CD8-positive, alpha-beta memory T cell (primary cell): ENCODE measurements around the gene PIEZO1. TPM values are rescaled to one million over a fixed set of nuclear protein-coding genes. Genes with fewer than 3 reads are reported as not detected.

Source experiments
- CTCF ChIA-PET: fragments of 350-600 bp; sonication (Branson Sonifier 250); formaldehyde crosslinking; loops from one replicate; lab custom pipeline; 2021; ENCODE audit warnings: antibody characterized with exemption; lab: Charles Lee
- POLR2A ChIA-PET: fragments of 350-600 bp; sonication (Branson Sonifier 250); formaldehyde crosslinking; loops from one replicate; lab custom pipeline; 2021; ENCODE audit warnings: antibody characterized with exemption; lab: Charles Lee
- DNase-seq, 5 donors: peaks; one replicate each; pipeline versions ENCODE4 v3.0.0 to v3.0.0-alpha.2; 2020 to 2022; ENCODE audit warnings: mixed read lengths in 1 of 5
- H3K27ac ChIP-seq: one replicate; pipeline ENCODE4 v1.7.0; 2013; ENCODE audit warnings: low read depth, mild to moderate bottlenecking, low read length, moderate library complexity
- H3K27me3 ChIP-seq: 2 replicates; pipeline ENCODE4 v1.7.0; 2013; ENCODE audit warnings: low read length, mild to moderate bottlenecking; ENCODE audit not compliant: insufficient read depth, poor library complexity, severe bottlenecking
- H3K36me3 ChIP-seq: 2 replicates; pipeline ENCODE4 v1.7.0; 2013; ENCODE audit warnings: mild to moderate bottlenecking, low read length, moderate library complexity; ENCODE audit not compliant: insufficient read depth
- H3K4me1 ChIP-seq: 2 replicates; pipeline ENCODE4 v1.7.0; 2013; ENCODE audit warnings: mild to moderate bottlenecking, low read length, moderate library complexity; ENCODE audit not compliant: insufficient read depth
- H3K4me3 ChIP-seq: 2 replicates; pipeline ENCODE4 v1.7.0; 2013; ENCODE audit warnings: mild to moderate bottlenecking, low read length
- H3K9me3 ChIP-seq: 2 replicates; pipeline ENCODE4 v1.7.0; 2013; ENCODE audit warnings: mild to moderate bottlenecking, low read length
- H3K27ac Mint-ChIP-seq, 8 donors: one replicate each; pipeline ENCODE4 v1.8.0; 2020 to 2021; ENCODE audit warnings: mixed read lengths in 8 of 8, mild to moderate bottlenecking in 6 of 8, inconsistent platforms in 3 of 8, moderate library complexity in 3 of 8
- H3K27me3 Mint-ChIP-seq, 2 donors: one replicate each; pipeline ENCODE4 v1.8.0; 2020 to 2021; ENCODE audit warnings: mixed read lengths in 2 of 2, mild to moderate bottlenecking in 1 of 2, moderate library complexity in 1 of 2
- H3K36me3 Mint-ChIP-seq, 3 donors: one replicate each; pipeline ENCODE4 v1.8.0; 2020 to 2021; ENCODE audit warnings: mixed read lengths in 3 of 3, inconsistent platforms in 1 of 3, mild to moderate bottlenecking in 1 of 3
- H3K4me1 Mint-ChIP-seq, 3 donors: one replicate each; pipeline ENCODE4 v1.8.0; 2020 to 2021; ENCODE audit warnings: mixed read lengths in 3 of 3, inconsistent platforms in 1 of 3, mild to moderate bottlenecking in 1 of 3
- H3K4me3 Mint-ChIP-seq, 7 donors: one replicate each; pipeline ENCODE4 v1.8.0; 2020 to 2021; ENCODE audit warnings: mixed read lengths in 7 of 7, mild to moderate bottlenecking in 6 of 7, moderate library complexity in 4 of 7, inconsistent platforms in 2 of 7
- H3K9me3 Mint-ChIP-seq, 5 donors: one replicate each; pipeline ENCODE4 v1.8.0; 2020 to 2022; ENCODE audit warnings: mixed read lengths in 5 of 5, mild to moderate bottlenecking in 3 of 5, moderate library complexity in 2 of 5, inconsistent platforms in 1 of 5
- polyA plus RNA-seq: library from polyadenylated mRNA; unstranded; fragments of 300-500 nt; fragmentation: Illumina TruSeq; gene quantifications from one replicate; pipeline ENCODE4 v1.2.3, GENCODE V29; 2021
- total RNA-seq, 2 experiments: library from RNA; stranded (reverse); gene quantifications; one replicate each; pipeline ENCODE4 v1.2.3, GENCODE V29; 2021

PIEZO1 gene
- total and polyA plus RNA-seq, 3 experiments from 2014 or later = 58.4 to 230 (median 215) TPM

- Mint-ChIP-seq H3K9me3 (no peaks in the 10 kb centered on the region), H3K27ac (peak overlapping the region; percentile 54 to 98 (median 92)), H3K27me3 (no peaks in the 10 kb centered on the region), H3K4me1 (peaks cover 28 to 46% (median 29%) of the 10 kb centered on the region in 3 donors), H3K4me3 (peak overlapping the region in 5 of 7 donors; percentile 76 to 88 (median 82)), H3K36me3 (peaks cover 0 to 45% (median 0%) of the 10 kb centered on the region in 3 donors)
- H3K27ac ChIP-seq = no peak overlapping the region
- DNase-seq = no peak
- ChIA-PET CTCF (interaction anchor here (0.7 to 3.4 kb wide), 7 partner anchors 17 to 730 kb away, joined by 3 to 29 read pairs (median 3); no protein-coding TSS in a partner anchor), POLR2A (interaction anchor here (0.6 to 2.2 kb wide), 6 partner anchors 25 to 60 kb away, joined by 3 to 9 read pairs (median 6); no protein-coding TSS in a partner anchor)
- peaks cover 21% of the 10 kb centered on the region for H3K36me3 ChIP-seq
- no peaks in the 10 kb centered on the region for H3K9me3 ChIP-seq
- no peak overlapping the region for H3K4me3 ChIP-seq
- no peaks in the 10 kb centered on the region for H3K27me3 ChIP-seq
- peaks cover 43% of the 10 kb centered on the region for H3K4me1 ChIP-seq
These were observed 104.4 kb downstream of the PIEZO1 start for GRCh38 chr16:88680554-88681083.

- POLR2A ChIA-PET = no interaction called here
- no peaks in the 10 kb centered on the region for H3K9me3 Mint-ChIP-seq
- H3K36me3 Mint-ChIP-seq = peaks cover 0 to 52% (median 0%) of the 10 kb centered on the region in 3 donors
- no peak overlapping the region for H3K27ac ChIP-seq
- peaks cover 22% of the 10 kb centered on the region for H3K4me1 ChIP-seq
- H3K27ac Mint-ChIP-seq = no peak overlapping the region
- H3K4me3 ChIP-seq = no peak overlapping the region
- no peaks in the 10 kb centered on the region for H3K27me3 ChIP-seq
- H3K36me3 ChIP-seq = peaks cover 21% of the 10 kb centered on the region
- CTCF ChIA-PET = interaction anchor here (1.4 kb wide), 1 partner anchor 59 kb away, joined by 3 read pairs; no protein-coding TSS in a partner anchor
- peaks cover 17 to 26% (median 20%) of the 10 kb centered on the region in 3 donors for H3K4me1 Mint-ChIP-seq
- H3K9me3 ChIP-seq = no peaks in the 10 kb centered on the region
- H3K4me3 Mint-ChIP-seq = peak overlapping the region in 1 of 7 donors; percentile 54
- DNase-seq = no peak
- H3K27me3 Mint-ChIP-seq = no peaks in the 10 kb centered on the region
These were observed 106.6 kb downstream of the PIEZO1 start for GRCh38 chr16:88678224-88678979.

GRCh38 chr16:88677721-88678120 is 107.3 kb downstream of the PIEZO1 start:
- H3K27ac Mint-ChIP-seq = no peak overlapping the region
- no peak overlapping the region for H3K4me3 ChIP-seq
- ChIA-PET POLR2A (no interaction called here), CTCF (interaction anchor here (1.5 kb wide), 1 partner anchor 60 kb away, joined by 3 read pairs; no protein-coding TSS in a partner anchor)
- peaks cover 22% of the 10 kb centered on the region for H3K4me1 ChIP-seq
- H3K9me3 Mint-ChIP-seq = no peaks in the 10 kb centered on the region
- no peaks in the 10 kb centered on the region for H3K27me3 Mint-ChIP-seq
- DNase-seq = no peak
- H3K4me3 Mint-ChIP-seq = no peak overlapping the region
- no peak overlapping the region for H3K27ac ChIP-seq
- peaks cover 21% of the 10 kb centered on the region for H3K36me3 ChIP-seq
- no peaks in the 10 kb centered on the region for H3K9me3 ChIP-seq
- H3K4me1 Mint-ChIP-seq = peaks cover 17 to 26% (median 20%) of the 10 kb centered on the region in 3 donors
- H3K36me3 Mint-ChIP-seq = peaks cover 0 to 52% (median 0%) of the 10 kb centered on the region in 3 donors
- no peaks in the 10 kb centered on the region for H3K27me3 ChIP-seq

GRCh38 chr16:88676502-88677242 is 108.3 kb downstream of the PIEZO1 start:
- no peak overlapping the region for H3K27ac ChIP-seq
- Mint-ChIP-seq H3K36me3 (peaks cover 0 to 51% (median 0%) of the 10 kb centered on the region in 3 donors), H3K9me3 (no peaks in the 10 kb centered on the region), H3K4me3 (no peak overlapping the region), H3K27ac (peak overlapping the region in 2 of 8 donors; percentile 42 to 73), H3K27me3 (no peaks in the 10 kb centered on the region), H3K4me1 (peaks cover 7 to 16% (median 11%) of the 10 kb centered on the region in 3 donors)
- H3K4me1 ChIP-seq = peaks cover 13% of the 10 kb centered on the region
- ChIA-PET POLR2A (no interaction called here), CTCF (interaction anchor here (1.5 kb wide), 1 partner anchor 61 kb away, joined by 3 read pairs; no protein-coding TSS in a partner anchor)
- DNase-seq = no peak
- no peaks in the 10 kb centered on the region for H3K27me3 ChIP-seq
- peaks cover 21% of the 10 kb centered on the region for H3K36me3 ChIP-seq
- no peak overlapping the region for H3K4me3 ChIP-seq
- no peaks in the 10 kb centered on the region for H3K9me3 ChIP-seq

- Mint-ChIP-seq H3K4me3 (no peak overlapping the region), H3K27ac (no peak overlapping the region), H3K9me3 (no peaks in the 10 kb centered on the region), H3K27me3 (no peaks in the 10 kb centered on the region), H3K4me1 (no peaks in the 10 kb centered on the region), H3K36me3 (peaks cover 0 to 35% (median 0%) of the 10 kb centered on the region in 3 donors)
- DNase-seq = no peak
- Histone ChIP-seq H3K27ac (no peak overlapping the region), H3K4me1 (no peaks in the 10 kb centered on the region), H3K9me3 (no peaks in the 10 kb centered on the region), H3K4me3 (no peak overlapping the region), H3K27me3 (no peaks in the 10 kb centered on the region), H3K36me3 (peaks cover 14% of the 10 kb centered on the region)
- CTCF ChIA-PET = no interaction called here
- POLR2A ChIA-PET = no interaction called here
These were observed 111.2 kb downstream of the PIEZO1 start for GRCh38 chr16:88673716-88674379.

- ChIA-PET CTCF (interaction anchor here (1.1 to 1.6 kb wide), 2 partner anchors 9 to 12 kb away, joined by 3 to 4 read pairs; no protein-coding TSS in a partner anchor), POLR2A (no interaction called here)
These were observed 112.2 kb downstream of the PIEZO1 start for GRCh38 chr16:88672776-88673175.

GRCh38 chr16:88671806-88672205 is 113.2 kb downstream of the PIEZO1 start:
- Mint-ChIP-seq H3K4me1 (peaks cover 0 to 2% (median 0%) of the 10 kb centered on the region in 3 donors), H3K9me3 (no peaks in the 10 kb centered on the region), H3K36me3 (peaks cover 0 to 16% (median 0%) of the 10 kb centered on the region in 3 donors), H3K27me3 (no peaks in the 10 kb centered on the region), H3K4me3 (no peak overlapping the region), H3K27ac (no peak overlapping the region)
- POLR2A ChIA-PET = no interaction called here
- no peak overlapping the region for H3K27ac ChIP-seq
- CTCF ChIA-PET = interaction anchor here (1.1 to 1.6 kb wide), 3 partner anchors 8 to 13 kb away, joined by 3 to 4 read pairs (median 3); no protein-coding TSS in a partner anchor
- H3K4me1 ChIP-seq = no peaks in the 10 kb centered on the region
- H3K9me3 ChIP-seq = no peaks in the 10 kb centered on the region
- no peak overlapping the region for H3K4me3 ChIP-seq
- H3K27me3 ChIP-seq = no peaks in the 10 kb centered on the region
- DNase-seq = no peak
- no peaks in the 10 kb centered on the region for H3K36me3 ChIP-seq

More at GRCh38 chr16:88672776-88673175, 112.2 kb downstream of the PIEZO1 start:
- Mint-ChIP-seq H3K4me3 (no peak overlapping the region), H3K36me3 (peaks cover 0 to 25% (median 0%) of the 10 kb centered on the region in 3 donors), H3K27ac (no peak overlapping the region), H3K27me3 (no peaks in the 10 kb centered on the region), H3K9me3 (no peaks in the 10 kb centered on the region), H3K4me1 (no peaks in the 10 kb centered on the region)
- H3K36me3 ChIP-seq = peaks cover 8% of the 10 kb centered on the region
- H3K27me3 ChIP-seq = no peaks in the 10 kb centered on the region
- no peaks in the 10 kb centered on the region for H3K9me3 ChIP-seq
- no peaks in the 10 kb centered on the region for H3K4me1 ChIP-seq
- no peak overlapping the region for H3K4me3 ChIP-seq
- no peak for DNase-seq
- H3K27ac ChIP-seq = no peak overlapping the region
